ENCODE results near the gene AVEN.

AVEN gene

GRCh38 chr15:34054081-34054707 is 15.2 kb upstream of the AVEN start:
- no peak for TF ChIP-seq CTCF (IDR thresholded peaks at IDR 0.05)

- no peak for TF ChIP-seq CTCF (IDR thresholded peaks at IDR 0.05)
These were observed 10.1 kb upstream of the AVEN start for GRCh38 chr15:34049112-34049511.

GRCh38 chr15:34047893-34048775 is 9.1 kb upstream of the AVEN start:
- no peak for TF ChIP-seq CTCF (IDR thresholded peaks at IDR 0.05)

GRCh38 chr15:34046471-34047145 is 7.6 kb upstream of the AVEN start:
- TF ChIP-seq CTCF (IDR thresholded peaks at IDR 0.05): no peak

GRCh38 chr15:34043813-34044212 is 4.8 kb upstream of the AVEN start:
- TF ChIP-seq CTCF (IDR thresholded peaks at IDR 0.05): no peak

- no peak for TF ChIP-seq CTCF (IDR thresholded peaks at IDR 0.05)
These were observed 4.4 kb upstream of the AVEN start for GRCh38 chr15:34043391-34043790.

- no peak for TF ChIP-seq CTCF (IDR thresholded peaks at IDR 0.05)
These were observed 748 bp upstream of the AVEN start for GRCh38 chr15:34039790-34040113.
